NB4 (cell line): ENCODE measurements around the gene DNAAF5.

Experiments
- MAX ChIP-seq: IDR thresholded peaks from 2 replicates; pipeline ENCODE4 v1.6.1; 2011; ENCODE audit warnings: low read depth, low read length
- POLR2A ChIP-seq: IDR thresholded peaks from 2 replicates; pipeline ENCODE4 v1.6.1; 2011; ENCODE audit warnings: mild to moderate bottlenecking; ENCODE audit not compliant: insufficient read length; ENCODE audit errors: extremely low read depth
- TF ChIP-seq, protein P1 (sequence below): IDR thresholded peaks from one replicate; pipeline ENCODE4 v1.5.1; 2012; ENCODE audit warnings: low read depth, low read length

- TF ChIP-seq, protein P1, sequence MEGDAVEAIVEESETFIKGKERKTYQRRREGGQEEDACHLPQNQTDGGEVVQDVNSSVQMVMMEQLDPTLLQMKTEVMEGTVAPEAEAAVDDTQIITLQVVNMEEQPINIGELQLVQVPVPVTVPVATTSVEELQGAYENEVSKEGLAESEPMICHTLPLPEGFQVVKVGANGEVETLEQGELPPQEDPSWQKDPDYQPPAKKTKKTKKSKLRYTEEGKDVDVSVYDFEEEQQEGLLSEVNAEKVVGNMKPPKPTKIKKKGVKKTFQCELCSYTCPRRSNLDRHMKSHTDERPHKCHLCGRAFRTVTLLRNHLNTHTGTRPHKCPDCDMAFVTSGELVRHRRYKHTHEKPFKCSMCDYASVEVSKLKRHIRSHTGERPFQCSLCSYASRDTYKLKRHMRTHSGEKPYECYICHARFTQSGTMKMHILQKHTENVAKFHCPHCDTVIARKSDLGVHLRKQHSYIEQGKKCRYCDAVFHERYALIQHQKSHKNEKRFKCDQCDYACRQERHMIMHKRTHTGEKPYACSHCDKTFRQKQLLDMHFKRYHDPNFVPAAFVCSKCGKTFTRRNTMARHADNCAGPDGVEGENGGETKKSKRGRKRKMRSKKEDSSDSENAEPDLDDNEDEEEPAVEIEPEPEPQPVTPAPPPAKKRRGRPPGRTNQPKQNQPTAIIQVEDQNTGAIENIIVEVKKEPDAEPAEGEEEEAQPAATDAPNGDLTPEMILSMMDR, result no peak
- no peak for TF ChIP-seq POLR2A
- TF ChIP-seq MAX, result no peak
Observed at GRCh38 chr7:776381-776780, 49.9 kb downstream of the DNAAF5 start.
